Kidney (tissue), 14 donors: ENCODE data around the gene PKD1. TPM values are rescaled to one million over a fixed set of nuclear protein-coding genes. Genes with fewer than 3 reads are reported as not detected.

Source experiments
- DNase-seq, 5 donors: peaks; one replicate each; pipeline ENCODE4 v3.0.0-alpha.2; 2013 to 2020
- FAIRE-seq: peaks from 2 replicates; lab custom pipeline; 2012; peaks lifted over from hg19 to GRCh38; lab: Jason Lieb, UNC
- H3K27ac ChIP-seq, 2 donors: one replicate each; pipeline ENCODE4 v1.7.0; 2013; ENCODE audit warnings: low read depth in 2 of 2, low read length in 2 of 2, inconsistent platforms in 1 of 2
- H3K27me3 ChIP-seq: one replicate; pipeline ENCODE4 v1.7.1; 2013; ENCODE audit warnings: low read length, inconsistent platforms; ENCODE audit not compliant: control insufficient read depth, insufficient read depth
- H3K36me3 ChIP-seq, 3 donors: one replicate each; pipeline versions ENCODE4 v1.7.0 to v1.7.1; 2013; ENCODE audit warnings: low read length in 3 of 3, control low read depth in 1 of 3, inconsistent platforms in 1 of 3; ENCODE audit not compliant: insufficient read depth in 3 of 3, control insufficient read depth in 2 of 3
- H3K4me1 ChIP-seq, 3 donors: one replicate each; pipeline versions ENCODE4 v1.7.0 to v1.7.1; 2013; ENCODE audit warnings: low read length in 3 of 3, inconsistent platforms in 1 of 3, low read depth in 1 of 3; ENCODE audit not compliant: control insufficient read depth in 2 of 3, insufficient read depth in 2 of 3
- H3K4me3 ChIP-seq, 3 donors: one replicate each; pipeline versions ENCODE4 v1.7.0 to v1.8.1; 2013; ENCODE audit warnings: low read length in 3 of 3, control low read depth in 1 of 3, inconsistent platforms in 1 of 3
- H3K9ac ChIP-seq, 3 donors: one replicate each; pipeline versions ENCODE4 v1.7.0 to v1.7.1; 2013; ENCODE audit warnings: low read length in 3 of 3, control low read depth in 1 of 3, inconsistent platforms in 1 of 3
- H3K9me3 ChIP-seq, 3 donors: one replicate each; pipeline versions ENCODE4 v1.7.0 to v1.7.1; 2013; ENCODE audit warnings: low read length in 3 of 3, control low read depth in 1 of 3, inconsistent platforms in 1 of 3; ENCODE audit not compliant: control insufficient read depth in 2 of 3, insufficient read depth in 1 of 3
- intact Hi-C: fragments of 100-400 bp; cut with DNase I; formaldehyde crosslinking; loops from one replicate; pipeline ENCODE4 v1.11.1; 2022
- polyA plus RNA-seq: library from polyadenylated mRNA; stranded (reverse); fragments of 350-450 nt; fragmentation: Illumina TruSeq; extraction: RNeasy Lipid Tissue Mini Kit (QIAGEN cat#74804); gene quantifications from one replicate; pipeline ENCODE4 v1.2.3, GENCODE V29; 2014; ENCODE audit warnings: low read depth, low replicate concordance; ENCODE audit not compliant: insufficient read depth
- total RNA-seq: library from RNA; stranded (reverse); fragmentation: NEBNext Ultra II Directional; extraction: Animal tissue kit (Norgen Biotek cat#: 25700); gene quantifications from one replicate; pipeline ENCODE4 v1.2.1, GENCODE V29; 2021
- TF ChIP-seq, protein P1 (sequence below): IDR thresholded peaks from 3 replicates; pipeline ENCODE4 v1.5.1; 2012; ENCODE audit warnings: mild to moderate bottlenecking, moderate library complexity, borderline replicate concordance; ENCODE audit not compliant: insufficient read depth; ENCODE audit errors: extremely low read depth
- donor health status: control.
- donor health status: control.
- donor health status: control.
- donor health status: control.
- donor health status: control.
- donor health status: DM: yes; HTN: yes; CAD: no.
- donor health status: Normal renal cell carcinoma (clear cell type).

Gene PKD1
- total and polyA plus RNA-seq, 2 donors from 2014 or later: 16.2 to 88.3 TPM

DNA sequence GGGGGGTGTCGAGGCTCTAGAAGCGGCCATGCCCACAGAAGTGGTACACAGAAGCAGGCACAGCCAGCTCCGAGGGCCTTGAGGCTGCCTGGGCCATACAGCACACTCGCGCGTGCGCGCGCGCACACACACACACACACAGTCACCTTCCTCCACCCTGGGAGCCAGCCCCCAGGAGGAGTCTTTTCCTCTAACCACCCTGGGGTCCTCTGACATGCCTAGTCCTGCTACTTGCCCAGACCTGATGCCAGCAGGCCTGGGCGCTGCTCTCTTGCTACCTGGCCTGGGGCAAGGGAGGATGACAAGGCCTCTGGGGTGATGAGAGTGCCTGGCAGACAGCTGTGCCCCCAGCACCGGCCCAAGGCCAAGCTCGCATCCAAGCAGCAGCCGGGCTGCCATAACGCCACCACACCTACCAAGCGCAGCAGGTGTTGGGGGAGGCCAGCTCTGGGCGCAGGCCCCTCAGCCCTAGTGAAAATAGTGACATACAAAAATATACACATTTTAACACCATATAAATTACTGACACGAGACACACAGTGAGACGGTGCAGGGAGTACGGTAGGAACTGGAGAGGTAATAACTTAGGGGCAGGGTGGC, 46.8 kb downstream of the PKD1 start:
- peak overlapping the region in 1 of 3 donors; percentile 18 for H3K4me3 ChIP-seq
- no peak overlapping the region for H3K27ac ChIP-seq
- H3K4me1 ChIP-seq: peaks cover 0 to 23% (median 3%) of the 10 kb centered on the region in 3 donors
- intact Hi-C loops: no loop called here
- peaks cover 0 to 7% (median 4%) of the 10 kb centered on the region in 3 donors for H3K36me3 ChIP-seq
- TF ChIP-seq, protein P1, sequence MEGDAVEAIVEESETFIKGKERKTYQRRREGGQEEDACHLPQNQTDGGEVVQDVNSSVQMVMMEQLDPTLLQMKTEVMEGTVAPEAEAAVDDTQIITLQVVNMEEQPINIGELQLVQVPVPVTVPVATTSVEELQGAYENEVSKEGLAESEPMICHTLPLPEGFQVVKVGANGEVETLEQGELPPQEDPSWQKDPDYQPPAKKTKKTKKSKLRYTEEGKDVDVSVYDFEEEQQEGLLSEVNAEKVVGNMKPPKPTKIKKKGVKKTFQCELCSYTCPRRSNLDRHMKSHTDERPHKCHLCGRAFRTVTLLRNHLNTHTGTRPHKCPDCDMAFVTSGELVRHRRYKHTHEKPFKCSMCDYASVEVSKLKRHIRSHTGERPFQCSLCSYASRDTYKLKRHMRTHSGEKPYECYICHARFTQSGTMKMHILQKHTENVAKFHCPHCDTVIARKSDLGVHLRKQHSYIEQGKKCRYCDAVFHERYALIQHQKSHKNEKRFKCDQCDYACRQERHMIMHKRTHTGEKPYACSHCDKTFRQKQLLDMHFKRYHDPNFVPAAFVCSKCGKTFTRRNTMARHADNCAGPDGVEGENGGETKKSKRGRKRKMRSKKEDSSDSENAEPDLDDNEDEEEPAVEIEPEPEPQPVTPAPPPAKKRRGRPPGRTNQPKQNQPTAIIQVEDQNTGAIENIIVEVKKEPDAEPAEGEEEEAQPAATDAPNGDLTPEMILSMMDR: no peak
- no peaks in the 10 kb centered on the region for H3K27me3 ChIP-seq
- H3K9ac ChIP-seq: peak overlapping the region in 1 of 3 donors; percentile 55
- FAIRE-seq (no peak), DNase-seq (peak in 1 of 5 donors; percentile 34)
- H3K9me3 ChIP-seq: no peaks in the 10 kb centered on the region

DNA sequence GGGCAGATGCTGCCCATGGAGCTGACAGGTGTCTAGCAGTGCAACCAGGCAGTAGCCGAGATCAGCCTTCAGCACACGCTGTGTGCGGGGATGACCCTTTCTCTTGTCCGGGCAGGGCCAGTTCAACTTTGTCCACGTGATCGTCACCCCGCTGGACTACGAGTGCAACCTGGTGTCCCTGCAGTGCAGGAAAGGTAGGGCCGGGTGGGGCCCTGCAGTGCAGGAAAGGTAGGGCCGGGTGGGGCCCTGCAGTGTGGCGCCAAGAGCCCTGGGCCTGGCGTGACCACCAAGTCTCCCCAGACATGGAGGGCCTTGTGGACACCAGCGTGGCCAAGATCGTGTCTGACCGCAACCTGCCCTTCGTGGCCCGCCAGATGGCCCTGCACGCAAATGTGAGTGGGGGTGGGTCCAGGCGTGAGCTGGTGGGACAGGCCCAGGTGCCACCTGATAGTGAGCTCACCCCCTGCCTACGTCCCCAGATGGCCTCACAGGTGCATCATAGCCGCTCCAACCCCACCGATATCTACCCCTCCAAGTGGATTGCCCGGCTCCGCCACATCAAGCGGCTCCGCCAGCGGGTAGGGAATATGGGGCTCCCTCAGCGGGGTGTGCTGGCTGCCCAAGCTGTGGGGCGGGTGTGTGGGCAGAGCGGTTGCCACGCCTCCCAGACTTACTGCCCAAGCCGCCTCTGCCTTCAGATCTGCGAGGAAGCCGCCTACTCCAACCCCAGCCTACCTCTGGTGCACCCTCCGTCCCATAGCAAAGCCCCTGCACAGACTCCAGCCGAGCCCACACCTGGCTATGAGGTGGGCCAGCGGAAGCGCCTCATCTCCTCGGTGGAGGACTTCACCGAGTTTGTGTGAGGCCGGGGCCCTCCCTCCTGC, 47.7 kb downstream of the PKD1 start:
- no peaks in the 10 kb centered on the region for H3K27me3 ChIP-seq
- peaks cover 0 to 24% (median 3%) of the 10 kb centered on the region in 3 donors for H3K4me1 ChIP-seq
- TF ChIP-seq, protein P1: no peak
- DNase-seq (peak in 1 of 5 donors; percentile 41), FAIRE-seq (no peak)
- intact Hi-C loops: no loop called here
- no peak overlapping the region for H3K27ac ChIP-seq
- H3K9ac ChIP-seq: no peak overlapping the region
- H3K4me3 ChIP-seq: no peak overlapping the region
- H3K9me3 ChIP-seq: no peaks in the 10 kb centered on the region
- peaks cover 0 to 7% (median 4%) of the 10 kb centered on the region in 3 donors for H3K36me3 ChIP-seq

DNA sequence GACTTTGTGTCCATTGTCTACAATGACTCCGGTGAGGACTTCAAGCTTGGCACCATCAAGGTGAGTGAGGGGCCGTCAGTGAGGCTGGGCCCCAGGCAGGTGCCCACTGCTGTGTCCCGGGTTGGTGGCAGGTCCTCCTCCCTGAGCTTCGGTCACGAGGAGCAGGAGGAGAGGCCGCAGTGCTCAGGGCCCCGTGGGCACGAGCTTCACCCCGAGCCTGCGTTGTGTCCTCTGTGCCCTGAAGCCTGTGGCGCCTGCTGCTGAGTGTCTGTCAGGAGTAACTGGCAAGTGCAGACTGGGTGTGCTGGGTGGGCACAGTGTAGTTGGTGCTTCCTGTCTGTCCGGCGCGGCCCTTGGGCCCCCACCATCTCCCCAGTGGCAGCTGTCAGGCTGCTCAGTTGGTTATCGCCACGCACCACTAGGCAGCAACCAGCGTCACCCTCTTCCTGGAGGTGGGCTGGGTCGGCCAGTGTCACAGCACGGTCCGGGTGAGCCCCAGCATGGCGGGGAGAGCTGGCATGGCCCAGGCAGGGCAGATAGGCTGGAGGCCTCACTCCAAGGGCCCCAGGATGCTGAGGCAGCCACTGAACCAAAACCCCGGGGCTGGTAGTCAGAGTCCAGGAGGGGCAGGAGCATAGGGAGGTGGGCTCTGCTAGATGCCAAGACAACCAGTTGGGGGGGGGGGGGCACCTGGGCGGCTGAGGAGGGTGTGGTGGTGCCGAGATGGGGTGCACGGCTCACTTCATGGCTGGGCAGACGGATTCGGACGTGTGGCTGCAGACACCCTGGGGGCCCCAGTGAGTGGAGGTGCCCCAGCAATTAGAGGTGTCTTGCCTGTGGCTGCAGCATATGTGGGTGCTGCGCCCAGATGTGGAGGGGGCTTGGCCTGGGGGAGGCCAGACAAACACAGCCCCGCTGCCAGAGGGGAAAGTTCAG, 48.6 kb downstream of the PKD1 start:
- no peak for FAIRE-seq
- TF ChIP-seq, protein P1: no peak
- H3K9ac ChIP-seq: no peak overlapping the region
- H3K36me3 ChIP-seq: peaks cover 0 to 7% (median 4%) of the 10 kb centered on the region in 3 donors
- DNase-seq: peak in 1 of 5 donors; percentile 46
- H3K27ac ChIP-seq: no peak overlapping the region
- no peak overlapping the region for H3K4me3 ChIP-seq
- no peaks in the 10 kb centered on the region for H3K27me3 ChIP-seq
- intact Hi-C loops: no loop called here
- H3K9me3 ChIP-seq: no peaks in the 10 kb centered on the region
- peaks cover 0 to 33% (median 3%) of the 10 kb centered on the region in 3 donors for H3K4me1 ChIP-seq
